GM12892 (cell line): ENCODE data around the gene PDCD5.

Experiments
- POLR2A ChIP-seq: IDR thresholded peaks from 2 replicates; pipeline ENCODE4 v1.6.1; 2011; ENCODE audit warnings: low read depth, low read length, control low read depth
- POLR2AphosphoS5 ChIP-seq: IDR thresholded peaks from 2 replicates; pipeline ENCODE4 v1.6.1; 2011; ENCODE audit warnings: low read depth, low read length, control low read depth
- TAF1 ChIP-seq: IDR thresholded peaks from 2 replicates; pipeline ENCODE4 v1.6.1; 2011; ENCODE audit warnings: low read depth, mild to moderate bottlenecking, control low read depth, low read length, borderline replicate concordance

- TF ChIP-seq POLR2A, result no peak
- TF ChIP-seq TAF1, result no peak
- no peak for TF ChIP-seq POLR2AphosphoS5
Observed at GRCh38 chr19:32537580-32537979, 43.4 kb upstream of the PDCD5 start.
